Type B pancreatic cell (in vitro differentiated cells): ENCODE measurements around the gene TMED6. TPM values are rescaled to one million over a fixed set of nuclear protein-coding genes. Genes with fewer than 3 reads are reported as not detected.

Experiments
- DNase-seq: peaks from one replicate; pipeline ENCODE4 v3.0.0; 2021; ENCODE audit warnings: mixed read lengths; ENCODE audit not compliant: unreplicated experiment; ENCODE audit errors: extremely low spot score
- H3K27ac Mint-ChIP-seq: 2 replicates; pipeline ENCODE4 v1.8.0; 2021; ENCODE audit warnings: mild to moderate bottlenecking, mixed read lengths
- H3K27me3 Mint-ChIP-seq: 2 replicates; pipeline ENCODE4 v1.8.0; 2021; ENCODE audit warnings: mixed read lengths
- H3K36me3 Mint-ChIP-seq: 2 replicates; pipeline ENCODE4 v1.8.0; 2021; ENCODE audit warnings: mixed read lengths
- H3K4me1 Mint-ChIP-seq: one replicate; pipeline ENCODE4 v1.8.0; 2021; ENCODE audit warnings: mixed read lengths; ENCODE audit not compliant: unreplicated experiment
- H3K4me3 Mint-ChIP-seq: 2 replicates; pipeline ENCODE4 v1.8.0; 2021; ENCODE audit warnings: mild to moderate bottlenecking, mixed read lengths
- H3K9me3 Mint-ChIP-seq: 2 replicates; pipeline ENCODE4 v1.8.0; 2021; ENCODE audit warnings: mixed read lengths
- total RNA-seq: library from RNA; stranded (reverse); gene quantifications from 2 replicates; pipeline ENCODE4 v1.2.1, GENCODE V29; 2021; ENCODE audit warnings: low replicate concordance
- TF ChIP-seq, protein P1 (sequence below): fragments of 200-600 bp; sonication (generic); conservative IDR thresholded peaks from 2 replicates; pipeline ENCODE4 v1.5.0; 2021; ENCODE audit warnings: antibody characterized with exemption, mild to moderate bottlenecking

Gene TMED6
- total RNA-seq, 1 donor from 2014 or later = 5.3 TPM

DNA sequence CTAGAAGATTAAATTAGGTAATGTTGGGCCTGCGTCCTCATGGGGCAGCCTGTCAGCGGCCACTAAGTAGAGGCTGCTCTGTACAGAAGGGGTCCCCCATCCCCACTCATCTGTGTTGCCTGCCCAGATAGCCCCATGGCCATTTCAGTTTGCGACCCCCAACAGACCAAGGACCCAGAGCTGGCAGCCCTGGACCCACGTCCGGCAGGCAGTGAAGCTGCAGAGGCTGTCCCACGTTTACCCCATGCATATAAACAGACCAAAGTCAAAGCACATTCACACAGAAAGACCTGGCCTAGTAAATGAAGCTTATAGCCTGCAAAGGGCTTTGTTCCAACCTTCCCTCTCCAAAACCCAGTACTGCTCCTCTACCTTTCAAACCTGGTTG lies 25.8 kb downstream of the TMED6 start:
- Mint-ChIP-seq H3K4me3 (peak overlapping the region; percentile 28), H3K27ac (peak overlapping the region; percentile 74), H3K27me3 (no peaks in the 10 kb centered on the region), H3K9me3 (no peaks in the 10 kb centered on the region), H3K4me1 (peaks cover 20% of the 10 kb centered on the region), H3K36me3 (peaks cover 11% of the 10 kb centered on the region)
- peak; percentile 36 for DNase-seq
- TF ChIP-seq, protein P1, sequence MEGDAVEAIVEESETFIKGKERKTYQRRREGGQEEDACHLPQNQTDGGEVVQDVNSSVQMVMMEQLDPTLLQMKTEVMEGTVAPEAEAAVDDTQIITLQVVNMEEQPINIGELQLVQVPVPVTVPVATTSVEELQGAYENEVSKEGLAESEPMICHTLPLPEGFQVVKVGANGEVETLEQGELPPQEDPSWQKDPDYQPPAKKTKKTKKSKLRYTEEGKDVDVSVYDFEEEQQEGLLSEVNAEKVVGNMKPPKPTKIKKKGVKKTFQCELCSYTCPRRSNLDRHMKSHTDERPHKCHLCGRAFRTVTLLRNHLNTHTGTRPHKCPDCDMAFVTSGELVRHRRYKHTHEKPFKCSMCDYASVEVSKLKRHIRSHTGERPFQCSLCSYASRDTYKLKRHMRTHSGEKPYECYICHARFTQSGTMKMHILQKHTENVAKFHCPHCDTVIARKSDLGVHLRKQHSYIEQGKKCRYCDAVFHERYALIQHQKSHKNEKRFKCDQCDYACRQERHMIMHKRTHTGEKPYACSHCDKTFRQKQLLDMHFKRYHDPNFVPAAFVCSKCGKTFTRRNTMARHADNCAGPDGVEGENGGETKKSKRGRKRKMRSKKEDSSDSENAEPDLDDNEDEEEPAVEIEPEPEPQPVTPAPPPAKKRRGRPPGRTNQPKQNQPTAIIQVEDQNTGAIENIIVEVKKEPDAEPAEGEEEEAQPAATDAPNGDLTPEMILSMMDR = no peak

DNA sequence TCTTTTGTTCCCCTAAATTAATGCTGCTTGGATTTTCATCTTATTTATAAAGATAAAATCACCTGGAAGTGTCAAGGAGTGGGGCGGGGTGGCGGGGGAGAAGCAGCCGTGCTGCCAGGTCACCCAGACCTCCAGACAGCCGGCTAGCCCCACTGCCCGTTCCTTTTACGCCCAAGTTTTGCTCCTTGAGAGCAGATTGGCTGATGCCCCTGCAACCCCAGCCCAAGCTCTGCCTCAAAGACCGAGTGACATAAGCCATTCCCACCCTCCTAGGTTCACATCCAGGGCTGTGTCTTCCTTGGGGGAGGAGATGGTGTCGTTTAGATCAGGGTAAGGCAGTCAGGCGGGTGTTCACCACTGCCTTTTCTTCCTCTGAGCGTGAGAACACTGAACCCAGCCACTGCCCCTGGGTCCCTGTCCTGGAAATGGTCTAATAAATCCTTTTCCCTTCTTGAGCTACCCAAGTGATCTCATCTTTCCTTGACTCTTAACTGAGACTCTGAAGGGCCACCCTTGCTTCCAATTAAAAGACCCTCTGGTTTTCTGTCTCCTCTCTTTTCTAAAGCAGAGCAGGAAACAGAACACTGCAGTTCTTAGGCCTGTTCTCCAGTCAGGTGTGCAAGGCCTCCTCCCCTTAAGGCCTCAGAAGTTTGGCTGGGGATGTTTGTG lies 26.9 kb downstream of the TMED6 start:
- H3K4me3 Mint-ChIP-seq = no peak overlapping the region
- H3K4me1 Mint-ChIP-seq = peaks cover 20% of the 10 kb centered on the region
- no peaks in the 10 kb centered on the region for H3K27me3 Mint-ChIP-seq
- no peaks in the 10 kb centered on the region for H3K9me3 Mint-ChIP-seq
- peak overlapping the region; percentile 58 for H3K27ac Mint-ChIP-seq
- TF ChIP-seq, protein P1 = no peak
- DNase-seq = no peak
- H3K36me3 Mint-ChIP-seq = peaks cover 12% of the 10 kb centered on the region

DNA sequence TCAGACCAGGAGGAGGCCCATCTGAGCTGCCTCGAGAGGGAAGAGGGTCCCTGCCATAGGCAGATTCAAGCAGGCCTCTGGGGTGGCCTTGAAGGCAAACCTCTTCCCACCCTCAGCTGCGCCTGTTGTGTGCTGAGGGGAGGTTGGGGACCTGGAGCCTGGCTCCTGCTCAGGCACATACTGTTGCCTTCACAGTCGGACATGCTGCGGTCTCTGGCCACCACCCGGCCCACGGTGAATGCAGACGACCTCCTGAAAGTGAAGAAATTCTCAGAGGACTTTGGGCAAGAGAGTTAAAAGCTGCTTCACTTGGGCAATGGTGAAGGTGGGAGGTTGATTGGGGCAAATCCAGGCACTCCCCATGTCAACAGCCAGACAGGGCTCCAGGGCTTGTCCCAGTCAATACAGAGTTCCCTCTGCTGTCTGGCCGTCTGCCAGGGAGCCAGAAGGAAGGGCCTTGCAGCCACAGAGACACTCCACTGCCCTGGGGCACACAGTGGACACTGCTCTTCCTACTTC lies 27.5 kb downstream of the TMED6 start:
- TF ChIP-seq, protein P1 = no peak
- Mint-ChIP-seq H3K4me3 (no peak overlapping the region), H3K9me3 (no peaks in the 10 kb centered on the region), H3K27ac (peak overlapping the region; percentile 31), H3K36me3 (peaks cover 16% of the 10 kb centered on the region), H3K4me1 (peaks cover 15% of the 10 kb centered on the region), H3K27me3 (no peaks in the 10 kb centered on the region)
- no peak for DNase-seq

DNA sequence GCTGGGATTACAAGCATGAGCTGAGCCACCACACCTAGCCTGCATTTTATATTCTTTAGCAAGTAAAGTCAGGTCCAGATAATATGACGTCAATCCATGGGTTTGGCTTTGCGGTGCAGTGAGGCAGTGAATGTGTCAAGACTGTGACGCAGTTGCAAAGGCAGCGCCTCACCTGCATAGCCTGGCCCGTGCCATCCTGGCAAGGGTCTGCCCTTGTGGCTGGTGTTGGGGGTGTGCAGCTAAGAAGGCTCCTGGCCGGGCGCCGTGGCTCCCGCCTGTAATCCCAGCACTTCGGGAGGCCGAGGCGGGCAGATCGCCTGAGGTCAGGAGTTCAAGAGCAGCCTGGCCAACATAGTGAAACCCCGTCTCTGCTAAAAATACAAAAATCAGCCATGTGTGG lies 28.2 kb downstream of the TMED6 start:
- H3K27ac Mint-ChIP-seq = peak overlapping the region; percentile 31
- no peaks in the 10 kb centered on the region for H3K9me3 Mint-ChIP-seq
- peaks cover 16% of the 10 kb centered on the region for H3K36me3 Mint-ChIP-seq
- TF ChIP-seq, protein P1 = no peak
- no peak for DNase-seq
- H3K27me3 Mint-ChIP-seq = no peaks in the 10 kb centered on the region
- H3K4me1 Mint-ChIP-seq = peaks cover 10% of the 10 kb centered on the region
- H3K4me3 Mint-ChIP-seq = no peak overlapping the region

DNA sequence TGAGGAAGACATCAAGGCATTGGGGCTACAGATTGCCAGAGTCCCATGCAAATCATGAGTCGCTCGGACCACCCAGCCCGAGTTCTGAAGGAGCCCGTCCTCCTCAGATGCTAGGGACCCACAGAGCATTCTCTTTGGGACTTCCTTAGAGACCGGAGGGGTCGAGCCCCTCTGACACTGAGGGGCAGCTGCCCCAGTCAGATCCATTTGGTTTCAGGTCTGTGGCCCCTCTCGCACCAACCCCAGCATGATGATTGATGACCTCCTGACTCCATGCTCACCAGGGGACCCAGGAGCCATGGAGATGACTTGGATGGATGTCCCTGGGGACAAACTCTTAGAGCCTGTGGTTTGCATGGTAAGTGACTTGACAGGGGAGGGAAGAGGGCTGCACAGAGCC lies 29.2 kb downstream of the TMED6 start:
- Mint-ChIP-seq H3K4me3 (no peak overlapping the region), H3K9me3 (no peaks in the 10 kb centered on the region), H3K27ac (no peak overlapping the region), H3K36me3 (peaks cover 16% of the 10 kb centered on the region), H3K4me1 (peaks cover 10% of the 10 kb centered on the region), H3K27me3 (no peaks in the 10 kb centered on the region)
- TF ChIP-seq, protein P1 = no peak
- DNase-seq = no peak
